NOMO-1 (cell line): Measurements from ENCODE around the gene AQP12B.
"Not testable (repeated sequence)": the region's sequence is repeated elsewhere in the genome, so short reads cannot be mapped to it uniquely, and the experiment has no call there.

ENCODE experiments used
- DNase-seq, 2 experiments: peaks; one replicate each; lab custom pipeline; 2025; ENCODE audit not compliant: unreplicated experiment in 2 of 2; lab: John Stamatoyannopoulos, UW

The AQP12B gene

GRCh38 chr2:240682431-240683224 lies at the start of gene AQP12B:
AQP12B (minus strand) TSS chr2:240682885; CDS start chr2:240682837, 48 bp downstream.
- not testable (repeated sequence) for DNase-seq

- DNase-seq, result no peak
These were observed 49.5 kb upstream of the AQP12B start for GRCh38 chr2:240732184-240732583.

GRCh38 chr2:240731178-240731545 lies 48.5 kb upstream of the AQP12B start:
- no peak for DNase-seq

- DNase-seq, result no peak
These were observed 48.0 kb upstream of the AQP12B start for GRCh38 chr2:240730501-240731177.

- no peak for DNase-seq
These were observed 46.1 kb upstream of the AQP12B start for GRCh38 chr2:240728827-240729226.

- DNase-seq, result no peak
These were observed 45.7 kb upstream of the AQP12B start for GRCh38 chr2:240728361-240728760.

- DNase-seq, result no peak
These were observed 45.2 kb upstream of the AQP12B start for GRCh38 chr2:240727913-240728312.

- DNase-seq, result peak in 1 of 2 experiments; percentile 28
These were observed 44.8 kb upstream of the AQP12B start for GRCh38 chr2:240727439-240727838.

GRCh38 chr2:240726876-240727275 lies 44.2 kb upstream of the AQP12B start:
- DNase-seq, result no peak

GRCh38 chr2:240725671-240726070 lies 43.0 kb upstream of the AQP12B start:
- no peak for DNase-seq

GRCh38 chr2:240725266-240725665 lies 42.6 kb upstream of the AQP12B start:
- DNase-seq, result no peak

- DNase-seq, result no peak
These were observed 41.7 kb upstream of the AQP12B start for GRCh38 chr2:240724431-240724830.

GRCh38 chr2:240723851-240724250 lies 41.2 kb upstream of the AQP12B start:
- DNase-seq, result no peak

- DNase-seq, result no peak
These were observed 40.4 kb upstream of the AQP12B start for GRCh38 chr2:240722796-240723735.

GRCh38 chr2:240722376-240722775 lies 39.7 kb upstream of the AQP12B start:
- DNase-seq, result no peak

GRCh38 chr2:240721596-240722180 lies 39.0 kb upstream of the AQP12B start:
- no peak for DNase-seq

GRCh38 chr2:240720686-240721595 lies 38.3 kb upstream of the AQP12B start:
- DNase-seq, result no peak

GRCh38 chr2:240719676-240720545 lies 37.2 kb upstream of the AQP12B start:
- no peak for DNase-seq
